ACC112 (cell line): ENCODE data around the gene GABRB2.
"Not testable (repeated sequence)": the region's sequence is repeated elsewhere in the genome, so short reads cannot be mapped to it uniquely, and the experiment has no call there.

ENCODE experiments used
- H2AFZ ChIP-seq: fragments of 200-600 bp; sonication (generic); one replicate; pipeline ENCODE4 v1.6.0; 2017; ENCODE audit warnings: antibody characterized with exemption, low read length; ENCODE audit not compliant: unreplicated experiment
- H3K27ac ChIP-seq: fragments of 200-600 bp; sonication (generic); 2 replicates; pipeline ENCODE4 v1.5.1; 2014; ENCODE audit warnings: low read depth, mild to moderate bottlenecking, antibody characterized with exemption, low read length, moderate library complexity
- H3K27me3 ChIP-seq: fragments of 200-600 bp; sonication (generic); 2 replicates; pipeline ENCODE4 v1.6.1; 2014; ENCODE audit warnings: mild to moderate bottlenecking, antibody characterized with exemption, low read length, moderate library complexity, mixed read lengths; ENCODE audit not compliant: insufficient read depth
- H3K36me3 ChIP-seq: fragments of 200-600 bp; sonication (generic); 2 replicates; pipeline ENCODE4 v1.6.1; 2016; ENCODE audit warnings: mild to moderate bottlenecking, antibody characterized with exemption, low read length, moderate library complexity, mixed read lengths; ENCODE audit not compliant: insufficient read depth
- H3K4me1 ChIP-seq: fragments of 200-600 bp; sonication (generic); one replicate; pipeline ENCODE4 v1.6.1; 2016; ENCODE audit warnings: low read length, mixed read lengths; ENCODE audit not compliant: insufficient read depth, unreplicated experiment, control insufficient read depth
- H3K4me3 ChIP-seq: fragments of 200-600 bp; sonication (generic); 2 replicates; pipeline ENCODE4 v1.5.1; 2014; ENCODE audit warnings: mild to moderate bottlenecking, low read depth, low read length
- H3K79me2 ChIP-seq: fragments of 200-600 bp; sonication (generic); one replicate; pipeline ENCODE4 v1.6.0; 2016; ENCODE audit warnings: low read length; ENCODE audit not compliant: control insufficient read depth, unreplicated experiment, insufficient read depth

GABRB2 gene

DNA sequence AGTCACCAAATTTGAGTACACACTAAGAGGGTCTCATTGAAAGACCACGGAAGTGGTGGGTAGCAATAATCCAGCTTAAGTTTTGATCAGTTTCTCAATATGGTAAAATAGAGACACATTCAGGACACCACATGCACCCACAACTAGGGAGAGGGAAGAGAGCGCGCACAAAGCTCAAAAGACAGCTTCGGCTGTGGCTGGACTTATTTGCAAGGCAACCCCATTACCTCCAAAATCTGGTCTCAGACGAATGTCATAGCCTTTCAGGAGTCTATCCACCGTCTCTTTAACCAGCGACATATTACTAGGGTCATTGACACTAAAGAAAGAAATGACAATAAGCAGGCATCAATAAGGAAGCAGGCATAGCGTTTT is 443 bp downstream of the GABRB2 start:
- Histone ChIP-seq H2AFZ (no peak overlapping the region), H3K4me3 (no peak overlapping the region), H3K27me3 (peaks cover 38% of the 10 kb centered on the region), H3K79me2 (no peaks in the 10 kb centered on the region), H3K4me1 (no peaks in the 10 kb centered on the region), H3K36me3 (no peaks in the 10 kb centered on the region), H3K27ac (no peak overlapping the region)

DNA sequence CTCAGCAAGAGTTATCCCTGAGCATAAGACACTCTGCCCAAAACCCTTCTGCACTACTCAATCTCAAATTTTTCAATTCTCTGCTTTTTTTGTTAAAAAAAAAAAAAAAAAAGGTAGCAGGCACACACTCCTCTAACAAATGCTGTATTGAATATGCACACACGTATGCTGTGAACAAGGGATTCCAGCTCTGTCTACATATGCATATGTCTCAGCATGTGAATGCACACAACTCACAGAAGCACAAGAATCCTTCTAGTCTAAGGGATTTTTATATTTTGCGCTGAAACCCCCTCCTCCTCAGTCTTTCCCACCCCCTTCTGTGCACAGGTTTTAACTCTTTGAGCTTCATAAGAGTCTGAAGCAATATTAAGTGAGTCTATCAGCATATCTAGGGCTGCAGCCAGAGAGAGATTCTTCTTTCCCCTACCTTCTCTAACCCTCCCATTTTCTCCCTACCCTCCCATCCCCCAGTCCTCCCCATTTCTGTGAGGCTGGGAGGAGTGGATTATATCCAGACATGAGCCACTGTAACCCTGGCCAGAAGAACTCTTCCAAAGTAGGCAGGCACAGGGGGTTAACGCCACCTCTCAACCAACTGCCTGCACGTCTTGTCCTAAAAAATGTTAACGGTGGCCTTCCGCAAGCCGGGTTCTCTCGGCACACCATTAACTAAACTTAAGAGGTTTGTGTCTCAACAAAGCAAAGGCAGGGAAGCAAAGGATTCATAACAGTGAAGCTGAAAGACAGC is 1.0 kb downstream of the GABRB2 start:
- H2AFZ ChIP-seq, result no peak overlapping the region
- no peak overlapping the region for H3K4me3 ChIP-seq
- H3K27me3 ChIP-seq, result peaks cover 38% of the 10 kb centered on the region

DNA sequence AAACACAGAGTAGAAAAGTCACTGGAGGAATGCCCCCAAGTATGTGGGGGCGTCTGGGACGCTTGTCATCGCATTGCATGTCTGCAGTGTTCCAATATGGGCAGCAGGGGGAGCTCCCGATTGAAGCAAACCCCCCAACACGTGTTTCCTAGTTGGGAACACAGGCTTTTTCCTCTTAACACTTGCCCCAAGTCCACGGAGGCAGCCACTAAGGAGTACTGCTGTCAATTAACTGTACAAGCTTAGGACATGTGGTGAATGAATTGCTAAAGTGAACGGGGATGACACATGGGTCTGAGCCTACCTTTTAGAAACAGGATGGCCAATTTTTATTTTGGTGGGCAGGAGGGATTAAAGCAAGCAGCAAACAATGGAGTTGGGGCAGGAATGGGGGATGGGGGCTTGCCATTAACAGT is 2.2 kb downstream of the GABRB2 start:
- Histone ChIP-seq H3K27ac (no peak overlapping the region), H3K79me2 (no peaks in the 10 kb centered on the region), H2AFZ (no peak overlapping the region), H3K36me3 (no peaks in the 10 kb centered on the region), H3K4me3 (no peak overlapping the region), H3K4me1 (no peaks in the 10 kb centered on the region), H3K27me3 (peaks cover 35% of the 10 kb centered on the region)

More for the DNA sequence above, 1.0 kb downstream of the GABRB2 start:
- H3K27ac ChIP-seq, result no peak overlapping the region
- H3K79me2 ChIP-seq, result no peaks in the 10 kb centered on the region
- H3K4me1 ChIP-seq, result no peaks in the 10 kb centered on the region
- no peaks in the 10 kb centered on the region for H3K36me3 ChIP-seq

DNA sequence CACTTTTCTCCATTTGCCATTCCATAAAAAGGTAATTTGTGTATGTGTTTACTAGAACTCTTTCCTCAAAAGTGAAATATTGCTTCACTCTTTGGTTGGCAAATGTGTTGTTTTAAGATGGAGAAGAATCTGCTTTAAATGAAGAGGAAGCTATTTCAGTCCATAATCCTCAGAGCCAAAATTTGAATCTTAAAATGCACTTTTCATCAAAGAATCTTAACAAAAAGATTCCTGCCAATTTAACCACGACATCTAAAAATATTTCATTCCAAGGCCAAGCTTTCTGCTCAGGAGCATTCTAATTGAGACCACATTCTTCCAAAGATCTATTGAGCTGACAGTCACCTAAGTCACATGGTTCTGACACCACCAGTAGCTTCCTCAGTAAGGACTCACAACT is 7.5 kb downstream of the GABRB2 start:
- Histone ChIP-seq H3K4me1 (no peaks in the 10 kb centered on the region), H3K79me2 (no peaks in the 10 kb centered on the region), H3K4me3 (no peak overlapping the region)

DNA sequence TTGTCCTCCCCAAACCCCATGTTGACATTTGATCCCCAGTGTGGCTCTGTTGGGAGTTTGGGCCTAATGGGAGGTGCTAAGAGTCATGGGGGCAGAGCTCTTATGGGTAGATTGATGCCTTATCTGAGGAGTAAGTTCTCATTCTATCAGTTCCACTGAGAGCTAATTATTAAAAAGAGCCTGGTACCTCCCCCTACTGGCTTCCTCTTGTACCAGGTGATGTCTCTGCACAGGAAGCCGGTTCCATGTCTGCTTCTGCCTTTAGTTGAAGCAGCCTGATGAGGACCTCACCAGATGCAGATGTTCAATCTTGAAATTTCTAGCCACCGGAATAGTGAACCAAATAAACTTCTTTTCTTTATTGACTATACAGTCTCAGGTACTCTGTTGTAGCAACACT is 10.8 kb downstream of the GABRB2 start:
- Histone ChIP-seq H3K4me1 (no peaks in the 10 kb centered on the region), H3K27me3 (no peaks in the 10 kb centered on the region), H3K79me2 (no peaks in the 10 kb centered on the region), H3K4me3 (no peak overlapping the region), H2AFZ (no peak overlapping the region), H3K27ac (no peak overlapping the region), H3K36me3 (no peaks in the 10 kb centered on the region)

More for the DNA sequence above, 7.5 kb downstream of the GABRB2 start:
- H3K36me3 ChIP-seq, result no peaks in the 10 kb centered on the region
- H3K27ac ChIP-seq, result no peak overlapping the region
- no peak overlapping the region for H2AFZ ChIP-seq
- no peaks in the 10 kb centered on the region for H3K27me3 ChIP-seq

DNA sequence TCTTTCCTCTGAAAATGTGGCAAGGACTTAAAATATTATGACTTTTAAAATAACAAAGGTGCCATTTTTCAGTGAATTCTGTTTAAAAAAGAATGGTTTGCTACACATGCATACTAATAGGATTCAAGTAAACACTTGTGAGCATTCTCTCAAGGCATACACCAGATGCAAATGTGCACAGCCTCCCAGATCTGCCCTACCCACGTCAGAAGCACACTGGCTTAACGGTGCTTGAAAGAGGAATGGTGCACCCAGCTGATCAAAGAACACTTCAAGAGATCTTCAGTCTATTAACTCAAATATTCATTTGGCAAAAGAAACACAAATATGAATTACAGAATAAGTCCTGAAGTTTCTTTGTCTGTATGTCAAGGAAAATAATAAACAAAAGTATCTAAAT is 15.8 kb downstream of the GABRB2 start:
- no peaks in the 10 kb centered on the region for H3K36me3 ChIP-seq
- no peak overlapping the region for H3K4me3 ChIP-seq
- H3K79me2 ChIP-seq, result no peaks in the 10 kb centered on the region
- no peak overlapping the region for H2AFZ ChIP-seq
- no peaks in the 10 kb centered on the region for H3K4me1 ChIP-seq
- no peak overlapping the region for H3K27ac ChIP-seq
- H3K27me3 ChIP-seq, result no peaks in the 10 kb centered on the region

DNA sequence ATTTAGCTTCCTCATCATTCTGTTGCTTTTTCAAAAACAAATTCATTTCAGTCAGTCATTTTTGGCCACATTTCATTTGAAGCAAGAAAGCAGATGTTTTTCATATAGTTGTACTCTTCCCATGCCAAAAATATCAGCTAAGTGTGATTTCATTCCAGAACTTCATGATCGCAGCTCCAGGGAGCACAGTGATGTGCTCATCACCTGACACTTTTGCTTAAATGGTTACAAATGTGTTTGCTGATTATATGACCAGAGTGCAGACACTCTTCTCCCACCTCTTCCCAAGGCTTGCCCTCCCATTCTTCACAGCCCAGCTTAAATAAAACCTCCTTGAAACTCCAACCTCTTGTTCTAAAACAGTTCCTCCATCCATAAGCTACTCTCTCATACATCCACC is 32.6 kb downstream of the GABRB2 start:
- H3K27me3 ChIP-seq, result no peaks in the 10 kb centered on the region
- H3K79me2 ChIP-seq, result no peaks in the 10 kb centered on the region
- no peaks in the 10 kb centered on the region for H3K36me3 ChIP-seq
- no peak overlapping the region for H3K27ac ChIP-seq
- no peaks in the 10 kb centered on the region for H3K4me1 ChIP-seq
- no peak overlapping the region for H2AFZ ChIP-seq
- no peak overlapping the region for H3K4me3 ChIP-seq

DNA sequence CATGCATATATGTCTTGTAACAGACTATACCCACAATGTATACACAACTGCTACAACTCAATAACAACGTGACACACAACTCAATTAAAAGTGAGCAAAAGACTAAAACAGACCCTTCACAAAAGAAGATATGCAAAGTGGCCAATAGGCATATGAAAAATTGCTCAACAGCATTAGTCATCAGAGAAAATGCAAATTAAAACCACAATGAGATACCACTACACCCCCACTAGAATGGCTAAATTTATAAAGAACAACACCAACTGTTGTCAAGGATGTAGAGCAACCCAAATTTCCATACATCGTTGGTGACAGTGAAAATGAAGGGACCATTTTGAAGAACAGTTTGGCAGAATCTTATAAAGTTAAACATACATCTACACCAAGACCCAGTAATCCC is 38.9 kb downstream of the GABRB2 start:
- no peak overlapping the region for H2AFZ ChIP-seq
- H3K4me3 ChIP-seq, result no peak overlapping the region
- no peaks in the 10 kb centered on the region for H3K27me3 ChIP-seq
- H3K79me2 ChIP-seq, result no peaks in the 10 kb centered on the region
- H3K27ac ChIP-seq, result no peak overlapping the region
- H3K36me3 ChIP-seq, result no peaks in the 10 kb centered on the region
- H3K4me1 ChIP-seq, result no peaks in the 10 kb centered on the region

DNA sequence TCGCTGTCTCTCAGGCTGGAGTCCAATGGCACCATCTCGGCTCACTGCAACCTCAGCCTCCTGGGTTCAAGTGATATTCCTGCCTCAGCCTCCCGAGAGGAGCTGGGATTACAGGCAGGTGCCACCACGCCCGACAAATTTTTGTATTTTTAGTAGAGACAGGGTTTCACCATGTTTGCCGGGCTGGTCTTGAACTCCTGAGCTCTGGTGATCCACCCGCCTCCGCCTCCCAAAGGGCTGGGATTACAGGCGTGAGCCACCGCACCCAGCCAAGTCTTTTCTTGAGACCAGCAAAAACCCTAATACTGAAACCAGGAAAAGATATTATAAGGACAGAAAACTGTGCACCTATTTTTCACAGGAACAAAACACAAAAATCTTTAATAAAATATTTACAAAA is 41.4 kb downstream of the GABRB2 start:
- not testable (repeated sequence) for H3K27me3 ChIP-seq, H3K4me3 ChIP-seq, H3K36me3 ChIP-seq, H3K4me1 ChIP-seq, H3K27ac ChIP-seq, H2AFZ ChIP-seq, H3K79me2 ChIP-seq

DNA sequence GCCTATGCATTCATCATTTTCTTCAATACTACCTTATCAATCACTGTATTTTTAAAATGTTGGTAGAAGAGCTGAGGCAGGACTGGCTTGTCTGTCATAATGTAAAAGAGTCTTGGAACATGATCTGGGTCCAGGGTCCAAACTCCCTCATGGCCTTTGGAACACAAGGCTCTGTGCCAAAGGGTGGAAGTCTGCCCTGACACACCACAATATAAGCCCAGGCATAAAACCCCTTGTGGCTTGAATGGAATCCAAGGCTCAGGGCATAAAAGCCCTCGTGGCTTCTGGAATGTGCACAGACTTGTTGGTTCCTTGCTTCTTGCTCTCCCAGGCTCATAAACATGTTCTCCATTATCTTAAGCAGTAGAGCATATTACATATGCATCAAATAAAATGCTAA is 48.0 kb downstream of the GABRB2 start:
- Histone ChIP-seq H3K27ac (no peak overlapping the region), H3K4me1 (no peaks in the 10 kb centered on the region), H2AFZ (no peak overlapping the region), H3K4me3 (no peak overlapping the region), H3K36me3 (no peaks in the 10 kb centered on the region), H3K27me3 (no peaks in the 10 kb centered on the region), H3K79me2 (no peaks in the 10 kb centered on the region)

DNA sequence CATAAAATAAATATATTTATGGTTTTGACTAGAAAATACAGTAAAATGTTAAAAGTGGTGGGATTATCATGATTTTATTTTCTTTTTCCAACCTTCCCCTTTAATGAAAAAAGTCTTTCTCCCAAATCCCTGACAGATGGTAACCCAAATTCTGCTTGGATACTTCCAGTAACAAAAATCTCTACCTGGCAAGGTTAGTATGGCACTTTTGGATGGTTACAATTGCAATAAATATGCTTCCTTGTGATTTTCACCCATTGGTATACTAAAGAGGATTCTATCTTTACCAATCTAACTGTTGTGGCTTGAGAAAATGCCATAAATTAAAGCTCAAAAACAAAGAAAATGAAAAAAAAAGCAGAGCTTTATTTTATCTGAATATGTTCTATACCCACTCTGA is 62.8 kb downstream of the GABRB2 start:
- Histone ChIP-seq H3K79me2 (no peaks in the 10 kb centered on the region), H3K4me1 (no peaks in the 10 kb centered on the region), H3K4me3 (no peak overlapping the region), H2AFZ (no peak overlapping the region), H3K27me3 (no peaks in the 10 kb centered on the region), H3K36me3 (no peaks in the 10 kb centered on the region), H3K27ac (no peak overlapping the region)
